Smooth muscle cell (in vitro differentiated cells): ENCODE measurements around the gene PTMA. TPM values are rescaled to one million over a fixed set of nuclear protein-coding genes. Genes with fewer than 3 reads are reported as not detected.

ENCODE experiments used
- DNase-seq: peaks from one replicate; lab custom pipeline; 2025; ENCODE audit not compliant: unreplicated experiment; lab: John Stamatoyannopoulos, UW
- H2AFZ ChIP-seq: fragments of 200-600 bp; sonication (generic); 2 replicates; pipeline ENCODE4 v1.6.0; 2016; ENCODE audit warnings: antibody characterized with exemption, low read depth, mild to moderate bottlenecking
- H3F3A ChIP-seq: fragments of 200-600 bp; sonication (generic); 2 replicates; pipeline ENCODE4 v1.6.0; 2017; ENCODE audit warnings: antibody characterized with exemption, low read depth
- H3K27ac ChIP-seq: fragments of 200-600 bp; sonication (generic); 2 replicates; pipeline ENCODE4 v1.5.1; 2016; ENCODE audit warnings: low read depth, mild to moderate bottlenecking
- H3K27me3 ChIP-seq: fragments of 200-600 bp; sonication (generic); 2 replicates; pipeline ENCODE4 v1.6.1; 2016; ENCODE audit warnings: low read depth, mild to moderate bottlenecking
- H3K36me3 ChIP-seq: fragments of 200-600 bp; sonication (generic); 2 replicates; pipeline ENCODE4 v1.5.1; 2016; ENCODE audit warnings: low read depth
- H3K4me1 ChIP-seq: fragments of 200-600 bp; sonication (generic); 2 replicates; pipeline ENCODE4 v1.5.1; 2016; ENCODE audit warnings: low read depth
- H3K4me2 ChIP-seq: fragments of 200-600 bp; sonication (generic); 2 replicates; pipeline ENCODE4 v1.6.0; 2016; ENCODE audit warnings: mild to moderate bottlenecking
- H3K4me3 ChIP-seq: fragments of 200-600 bp; sonication (generic); 2 replicates; pipeline ENCODE4 v1.5.1; 2016; ENCODE audit warnings: mild to moderate bottlenecking
- H3K79me2 ChIP-seq: fragments of 200-600 bp; sonication (generic); 2 replicates; pipeline ENCODE4 v1.6.0; 2016; ENCODE audit warnings: low read depth, mild to moderate bottlenecking
- H3K9ac ChIP-seq: fragments of 200-600 bp; sonication (generic); 2 replicates; pipeline ENCODE4 v1.6.0; 2016; ENCODE audit warnings: low read depth
- H3K9me3 ChIP-seq: fragments of 200-600 bp; sonication (generic); replicated peaks from 2 replicates; pipeline ENCODE4 v1.5.1; 2016; ENCODE audit warnings: low read depth
- H4K20me1 ChIP-seq: fragments of 200-600 bp; sonication (generic); 2 replicates; pipeline ENCODE4 v1.6.0; 2016; ENCODE audit warnings: low read depth
- WGBS: methylation state at CpG from one replicate; pipeline ENCODE4 v1.1.7; 2016; ENCODE audit warnings: low lambda C conversion rate; 5-methylcytosine and 5-hydroxymethylcytosine counted together
- polyA plus RNA-seq: library from polyadenylated mRNA; unstranded; fragments of >200 nt; fragmentation: Nextera tagmentation; extraction: Ambion mirVana; gene quantifications from 2 replicates; pipeline ENCODE4 v1.2.1, GENCODE V29; 2016
- total RNA-seq: library from RNA; depleted of rRNA; stranded (reverse); fragments of >200 nt; gene quantifications from 2 replicates; pipeline ENCODE4 v1.2.3, GENCODE V29; 2014
- TF ChIP-seq, protein P1 (sequence below): fragments of 200-600 bp; sonication (generic); IDR thresholded peaks from 2 replicates; pipeline ENCODE4 v1.5.1; 2017; ENCODE audit warnings: borderline replicate concordance, mild to moderate bottlenecking, antibody characterized with exemption; ENCODE audit not compliant: insufficient read depth, poor library complexity, severe bottlenecking

The PTMA gene
- total and polyA plus RNA-seq, 2 experiments from 2014 or later = 615 to 655 TPM

GRCh38 chr2:231684314-231685223, 23.8 kb upstream of the PTMA start:
- Histone ChIP-seq H3K4me2 (no peak overlapping the region), H3K36me3 (no peaks in the 10 kb centered on the region), H2AFZ (no peak overlapping the region), H3K27me3 (no peaks in the 10 kb centered on the region), H4K20me1 (no peaks in the 10 kb centered on the region), H3K4me1 (peaks cover 15% of the 10 kb centered on the region), H3K27ac (no peak overlapping the region), H3F3A (peaks cover 10% of the 10 kb centered on the region), H3K9me3 (no peaks in the 10 kb centered on the region), H3K9ac (no peak overlapping the region), H3K4me3 (no peak overlapping the region), H3K79me2 (no peaks in the 10 kb centered on the region)
- WGBS = 92% methylated on average over 19 of the region's 22 CpGs
- TF ChIP-seq, protein P1, sequence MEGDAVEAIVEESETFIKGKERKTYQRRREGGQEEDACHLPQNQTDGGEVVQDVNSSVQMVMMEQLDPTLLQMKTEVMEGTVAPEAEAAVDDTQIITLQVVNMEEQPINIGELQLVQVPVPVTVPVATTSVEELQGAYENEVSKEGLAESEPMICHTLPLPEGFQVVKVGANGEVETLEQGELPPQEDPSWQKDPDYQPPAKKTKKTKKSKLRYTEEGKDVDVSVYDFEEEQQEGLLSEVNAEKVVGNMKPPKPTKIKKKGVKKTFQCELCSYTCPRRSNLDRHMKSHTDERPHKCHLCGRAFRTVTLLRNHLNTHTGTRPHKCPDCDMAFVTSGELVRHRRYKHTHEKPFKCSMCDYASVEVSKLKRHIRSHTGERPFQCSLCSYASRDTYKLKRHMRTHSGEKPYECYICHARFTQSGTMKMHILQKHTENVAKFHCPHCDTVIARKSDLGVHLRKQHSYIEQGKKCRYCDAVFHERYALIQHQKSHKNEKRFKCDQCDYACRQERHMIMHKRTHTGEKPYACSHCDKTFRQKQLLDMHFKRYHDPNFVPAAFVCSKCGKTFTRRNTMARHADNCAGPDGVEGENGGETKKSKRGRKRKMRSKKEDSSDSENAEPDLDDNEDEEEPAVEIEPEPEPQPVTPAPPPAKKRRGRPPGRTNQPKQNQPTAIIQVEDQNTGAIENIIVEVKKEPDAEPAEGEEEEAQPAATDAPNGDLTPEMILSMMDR = no peak
- DNase-seq = no peak

DNA sequence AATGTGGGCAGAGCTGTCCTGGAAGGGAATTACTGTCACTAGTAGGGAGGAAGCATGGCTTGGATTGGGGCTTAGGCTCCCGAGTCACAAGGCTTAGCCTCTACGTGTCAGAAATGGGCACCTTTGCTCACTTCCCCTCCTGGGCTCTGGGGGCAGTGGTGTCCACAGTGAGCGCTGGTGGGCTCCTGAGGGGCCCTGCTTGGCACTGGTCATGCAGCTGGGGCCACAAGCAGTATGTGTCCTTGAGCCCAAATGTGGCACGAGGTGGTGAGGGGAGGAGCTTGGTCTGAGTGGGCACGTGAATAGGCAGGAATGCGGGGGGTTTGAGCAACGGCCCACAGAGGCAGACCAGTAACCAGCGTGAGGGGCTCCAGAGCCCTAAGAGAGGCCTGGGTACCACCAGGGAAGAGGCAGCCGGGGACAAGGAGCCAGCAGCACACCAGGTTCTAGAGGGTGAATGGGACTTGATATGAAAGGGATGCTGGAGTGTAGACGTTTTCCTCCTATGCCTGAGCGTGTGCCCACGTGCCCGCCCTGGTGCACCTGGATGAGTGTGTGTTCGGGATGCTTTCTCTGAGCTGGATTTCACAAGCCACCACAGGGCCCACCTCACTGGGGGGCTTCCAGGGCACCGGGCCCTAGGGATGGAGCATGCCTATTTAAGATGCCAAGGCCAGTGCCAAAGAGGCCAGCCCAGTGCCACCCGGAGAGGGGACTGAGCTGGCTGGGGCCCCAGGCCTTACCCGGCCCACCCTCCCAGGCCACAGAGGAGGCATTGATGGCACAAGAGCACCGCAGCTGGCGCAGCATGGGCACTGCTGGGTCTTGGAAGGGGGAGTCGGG, 22.8 kb upstream of the PTMA start:
- TF ChIP-seq, protein P1 = no peak
- Histone ChIP-seq H3K4me2 (no peak overlapping the region), H3K4me3 (no peak overlapping the region), H3K9ac (no peak overlapping the region), H3K36me3 (no peaks in the 10 kb centered on the region), H4K20me1 (no peaks in the 10 kb centered on the region), H2AFZ (no peak overlapping the region), H3K79me2 (no peaks in the 10 kb centered on the region), H3K27me3 (no peaks in the 10 kb centered on the region), H3F3A (peaks cover 10% of the 10 kb centered on the region), H3K27ac (no peak overlapping the region), H3K4me1 (peaks cover 15% of the 10 kb centered on the region), H3K9me3 (no peaks in the 10 kb centered on the region)
- 80% methylated on average over 20 of the region's 20 CpGs for WGBS
- no peak for DNase-seq

DNA sequence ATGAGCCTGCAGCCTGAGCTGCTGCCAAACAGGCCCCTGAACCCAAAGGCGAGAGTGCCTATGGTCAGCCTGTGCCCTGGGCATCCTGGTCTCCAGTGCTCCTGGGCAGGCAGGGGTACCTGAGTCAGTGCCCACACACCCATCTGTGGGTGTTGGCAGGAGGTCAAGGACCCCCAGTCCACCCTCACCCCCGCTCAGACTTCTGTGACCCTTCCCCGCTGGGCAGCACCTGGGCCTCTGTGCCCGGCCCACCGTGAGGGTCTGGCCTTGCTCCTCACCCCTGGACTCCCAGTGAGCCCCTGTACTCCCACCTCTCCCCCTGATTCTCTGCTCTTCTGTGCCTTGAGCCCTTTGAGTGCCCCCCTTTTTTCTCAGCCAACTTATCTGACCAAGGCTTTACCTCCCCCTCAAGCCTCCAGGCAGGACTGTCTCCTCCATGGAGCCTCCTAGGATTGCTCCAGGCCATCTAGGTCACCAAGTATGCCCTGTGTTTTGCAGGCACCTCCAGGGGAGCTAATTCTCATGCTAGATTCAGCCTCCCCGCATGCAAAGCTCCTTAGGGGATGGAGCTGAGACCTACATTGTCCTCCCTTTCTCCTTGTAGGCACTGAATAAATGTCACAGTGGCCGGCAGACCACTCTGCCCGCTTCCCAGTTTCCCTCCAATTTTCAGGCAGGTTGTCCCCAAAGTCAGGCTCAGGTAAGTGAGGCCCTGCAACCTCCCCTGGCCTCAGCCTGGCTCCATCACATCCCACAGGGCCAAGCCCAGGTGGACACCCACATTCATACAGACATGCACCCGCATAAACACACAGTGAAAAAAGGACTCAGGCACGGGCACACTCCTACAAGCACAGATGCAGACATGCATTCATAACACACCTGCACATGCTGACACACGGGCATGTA, 21.9 kb upstream of the PTMA start:
- peaks cover 7% of the 10 kb centered on the region for H3F3A ChIP-seq
- H3K4me3 ChIP-seq = no peak overlapping the region
- H3K9me3 ChIP-seq = no peaks in the 10 kb centered on the region
- H3K27ac ChIP-seq = no peak overlapping the region
- peaks cover 11% of the 10 kb centered on the region for H3K4me1 ChIP-seq
- DNase-seq = no peak
- no peak overlapping the region for H2AFZ ChIP-seq
- no peak overlapping the region for H3K4me2 ChIP-seq
- no peak overlapping the region for H3K9ac ChIP-seq
- no peaks in the 10 kb centered on the region for H3K27me3 ChIP-seq
- no peaks in the 10 kb centered on the region for H4K20me1 ChIP-seq
- WGBS = 91% methylated on average over 11 of the region's 11 CpGs
- H3K79me2 ChIP-seq = no peaks in the 10 kb centered on the region
- TF ChIP-seq, protein P1 = no peak
- no peaks in the 10 kb centered on the region for H3K36me3 ChIP-seq
